ENCODE data around the gene DUSP15. TPM values are rescaled to one million over a fixed set of nuclear protein-coding genes. Genes with fewer than 3 reads are reported as not detected.
"Not testable (repeated sequence)": the region's sequence is repeated elsewhere in the genome, so short reads cannot be mapped to it uniquely, and the experiment has no call there.

DUSP15 gene
- total RNA-seq, 1 experiment from 2014 or later: 2.4 TPM

- DNase-seq (ENCODE audit: low spot score): peak; percentile 91
Observed at GRCh38 chr20:31822421-31823330, 47.7 kb downstream of the DUSP15 start.

GRCh38 chr20:31821427-31821826 lies 48.9 kb downstream of the DUSP15 start:
- no peak for DNase-seq (ENCODE audit: low spot score)

- DNase-seq (ENCODE audit: low spot score): no peak
Observed at GRCh38 chr20:31820228-31820627, 50.1 kb downstream of the DUSP15 start.

- DNase-seq (ENCODE audit: low spot score): no peak
Observed at GRCh38 chr20:31819083-31819784, 51.1 kb downstream of the DUSP15 start, which contains the start of gene MYLK2. Gene MYLK2, plus strand, starts transcription at chr20:31819356. Its CDS starts 225 bp downstream, at chr20:31819581.

- DNase-seq (ENCODE audit: low spot score): no peak
Observed at GRCh38 chr20:31818376-31818908, 51.9 kb downstream of the DUSP15 start.

GRCh38 chr20:31817461-31817860 lies 52.9 kb downstream of the DUSP15 start:
- DNase-seq (ENCODE audit: low spot score): no peak

GRCh38 chr20:31816221-31816620 lies 54.1 kb downstream of the DUSP15 start:
- DNase-seq (ENCODE audit: low spot score): no peak

GRCh38 chr20:31815408-31816188 lies 54.7 kb downstream of the DUSP15 start:
- DNase-seq (ENCODE audit: low spot score): peak; percentile 57

- DNase-seq (ENCODE audit: low spot score): not testable (repeated sequence)
Observed at GRCh38 chr20:31814142-31814541, 56.2 kb downstream of the DUSP15 start.

GRCh38 chr20:31813611-31814010 lies 56.7 kb downstream of the DUSP15 start:
- DNase-seq (ENCODE audit: low spot score): no peak

- peak; percentile 92 for DNase-seq (ENCODE audit: low spot score)
Observed at GRCh38 chr20:31811796-31812728, 58.3 kb downstream of the DUSP15 start.

- DNase-seq (ENCODE audit: low spot score): no peak
Observed at GRCh38 chr20:31811198-31811597, 59.1 kb downstream of the DUSP15 start.

Other genes starting within 250 kb of the DUSP15 start
- gene COX4I2, start 232.6 kb downstream of the DUSP15 start, total RNA-seq (2014; rRNA removed; shearing (Covaris generic)): not detected in 2 replicates
- 202 and 212 TPM in 2 replicates for gene BCL2L1, start 147.7 kb downstream of the DUSP15 start, total RNA-seq (2014; rRNA removed; shearing (Covaris generic))
- gene TPX2, start 131.2 kb downstream of the DUSP15 start, total RNA-seq (2014; rRNA removed; shearing (Covaris generic)): 224 and 245 TPM in 2 replicates
- 0.55 and 0.91 TPM in 2 replicates for gene MYLK2, start 51.2 kb downstream of the DUSP15 start, total RNA-seq (2014; rRNA removed; shearing (Covaris generic))
- 2.4 TPM in 1 of 2 replicates, not detected in the other for gene FOXS1, start 24.9 kb downstream of the DUSP15 start, total RNA-seq (2014; rRNA removed; shearing (Covaris generic))
- 0.12 and 0.24 TPM in 2 replicates for gene TTLL9, start 107 bp upstream of the DUSP15 start, total RNA-seq (2014; rRNA removed; shearing (Covaris generic))
- gene PDRG1, start 81.5 kb upstream of the DUSP15 start, total RNA-seq (2014; rRNA removed; shearing (Covaris generic)): 7.9 and 11.5 TPM in 2 replicates
- gene XKR7, start 97.6 kb upstream of the DUSP15 start, total RNA-seq (2014; rRNA removed; shearing (Covaris generic)): not detected in 2 replicates
- not detected in 2 replicates for gene CCM2L, start 139.9 kb upstream of the DUSP15 start, total RNA-seq (2014; rRNA removed; shearing (Covaris generic))
- gene HCK, start 181.7 kb upstream of the DUSP15 start, total RNA-seq (2014; rRNA removed; shearing (Covaris generic)): not detected in 2 replicates
- 38.5 and 39.2 TPM in 2 replicates for gene TM9SF4, start 239.2 kb upstream of the DUSP15 start, total RNA-seq (2014; rRNA removed; shearing (Covaris generic))